ENCODE results near the gene LAPTM4A.

DNA sequence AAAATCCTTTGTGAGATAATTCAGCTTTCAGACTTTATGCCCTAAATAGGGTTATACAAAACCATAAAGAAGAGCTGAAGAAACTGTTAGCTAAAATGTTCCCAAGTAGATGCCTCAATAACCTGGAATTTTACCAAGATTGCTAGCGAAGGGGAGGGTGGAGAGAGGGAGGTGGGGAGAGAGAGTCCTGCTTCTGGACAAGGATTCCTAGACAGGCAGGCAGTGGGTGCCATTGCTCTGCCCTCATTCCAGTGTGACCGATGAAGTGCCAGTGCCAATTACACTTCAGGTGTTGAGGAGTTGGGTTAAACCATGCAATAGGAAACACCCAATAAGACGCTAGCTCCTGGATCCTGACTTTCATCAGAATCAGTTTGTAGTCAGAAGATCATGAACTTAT lies 18.1 kb downstream of the LAPTM4A start:
- TF ChIP-seq, protein P1, sequence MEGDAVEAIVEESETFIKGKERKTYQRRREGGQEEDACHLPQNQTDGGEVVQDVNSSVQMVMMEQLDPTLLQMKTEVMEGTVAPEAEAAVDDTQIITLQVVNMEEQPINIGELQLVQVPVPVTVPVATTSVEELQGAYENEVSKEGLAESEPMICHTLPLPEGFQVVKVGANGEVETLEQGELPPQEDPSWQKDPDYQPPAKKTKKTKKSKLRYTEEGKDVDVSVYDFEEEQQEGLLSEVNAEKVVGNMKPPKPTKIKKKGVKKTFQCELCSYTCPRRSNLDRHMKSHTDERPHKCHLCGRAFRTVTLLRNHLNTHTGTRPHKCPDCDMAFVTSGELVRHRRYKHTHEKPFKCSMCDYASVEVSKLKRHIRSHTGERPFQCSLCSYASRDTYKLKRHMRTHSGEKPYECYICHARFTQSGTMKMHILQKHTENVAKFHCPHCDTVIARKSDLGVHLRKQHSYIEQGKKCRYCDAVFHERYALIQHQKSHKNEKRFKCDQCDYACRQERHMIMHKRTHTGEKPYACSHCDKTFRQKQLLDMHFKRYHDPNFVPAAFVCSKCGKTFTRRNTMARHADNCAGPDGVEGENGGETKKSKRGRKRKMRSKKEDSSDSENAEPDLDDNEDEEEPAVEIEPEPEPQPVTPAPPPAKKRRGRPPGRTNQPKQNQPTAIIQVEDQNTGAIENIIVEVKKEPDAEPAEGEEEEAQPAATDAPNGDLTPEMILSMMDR (IDR thresholded peaks at IDR 0.05): no peak
- no peak for TF ChIP-seq ZFX (IDR thresholded peaks at IDR 0.05; ENCODE audit: borderline replicate concordance)
